T-helper 22 cell (primary cell): Measurements from ENCODE around the gene MAP3K21.

Source experiments
- DNase-seq: peaks from one replicate; pipeline ENCODE4 v3.0.0-alpha.2; 2020; ENCODE audit warnings: low read depth

MAP3K21 gene

GRCh38 chr1:233359905-233360304 lies 32.4 kb downstream of the MAP3K21 start:
- no peak for DNase-seq

GRCh38 chr1:233360525-233361102 lies 33.1 kb downstream of the MAP3K21 start:
- DNase-seq: no peak

- no peak for DNase-seq
These were observed 34.4 kb downstream of the MAP3K21 start for GRCh38 chr1:233361876-233362275.

GRCh38 chr1:233362743-233363142 lies 35.2 kb downstream of the MAP3K21 start:
- no peak for DNase-seq

- no peak for DNase-seq
These were observed 36.5 kb downstream of the MAP3K21 start for GRCh38 chr1:233364026-233364425.

- no peak for DNase-seq
These were observed 37.4 kb downstream of the MAP3K21 start for GRCh38 chr1:233364695-233365539.

GRCh38 chr1:233366575-233366974 lies 39.1 kb downstream of the MAP3K21 start:
- DNase-seq: no peak

- no peak for DNase-seq
These were observed 39.7 kb downstream of the MAP3K21 start for GRCh38 chr1:233367057-233367803.

GRCh38 chr1:233368106-233368788 lies 40.7 kb downstream of the MAP3K21 start:
- no peak for DNase-seq

- DNase-seq: no peak
These were observed 41.2 kb downstream of the MAP3K21 start for GRCh38 chr1:233368789-233369130.

- DNase-seq: no peak
These were observed 44.9 kb downstream of the MAP3K21 start for GRCh38 chr1:233372218-233373120.

GRCh38 chr1:233373226-233373625 lies 45.7 kb downstream of the MAP3K21 start:
- DNase-seq: no peak

- no peak for DNase-seq
These were observed 48.1 kb downstream of the MAP3K21 start for GRCh38 chr1:233375653-233376052.

GRCh38 chr1:233376382-233377110 lies 49.0 kb downstream of the MAP3K21 start:
- no peak for DNase-seq

- no peak for DNase-seq
These were observed 52.4 kb downstream of the MAP3K21 start for GRCh38 chr1:233379869-233380438.

- no peak for DNase-seq
These were observed 54.3 kb downstream of the MAP3K21 start for GRCh38 chr1:233381806-233382205.

- no peak for DNase-seq
These were observed 56.5 kb downstream of the MAP3K21 start for GRCh38 chr1:233383984-233384383.

- DNase-seq: no peak
These were observed 58.8 kb downstream of the MAP3K21 start for GRCh38 chr1:233386336-233386735.

GRCh38 chr1:233387585-233387984 lies 60.1 kb downstream of the MAP3K21 start:
- no peak for DNase-seq

- DNase-seq: no peak
These were observed 61.6 kb downstream of the MAP3K21 start for GRCh38 chr1:233389169-233389568.
